OCI-LY1 (cell line): ENCODE results near the gene ALCAM.

ENCODE experiments used
- H2AFZ ChIP-seq: fragments of 200-600 bp; sonication (generic), shearing (Covaris generic); 2 replicates; pipeline ENCODE4 v1.6.0; 2014; ENCODE audit warnings: antibody characterized with exemption, mild to moderate bottlenecking, low read length
- H3F3A ChIP-seq: fragments of 200-600 bp; sonication (generic), shearing (Covaris generic); 2 replicates; pipeline ENCODE4 v1.6.0; 2014; ENCODE audit warnings: mild to moderate bottlenecking, antibody characterized with exemption, low read length, moderate library complexity; ENCODE audit not compliant: insufficient read depth
- H3K27ac ChIP-seq: fragments of 200-600 bp; sonication (generic); 2 replicates; pipeline ENCODE4 v1.5.1; 2014; ENCODE audit warnings: low read length, mixed run types, mild to moderate bottlenecking, low read depth; ENCODE audit not compliant: poor library complexity, severe bottlenecking
- H3K27me3 ChIP-seq: fragments of 200-600 bp; sonication (generic); 2 replicates; pipeline ENCODE4 v1.6.0; 2014; ENCODE audit warnings: antibody characterized with exemption, mild to moderate bottlenecking, low read length, moderate library complexity; ENCODE audit not compliant: insufficient read depth
- H3K36me3 ChIP-seq: fragments of 200-600 bp; sonication (generic); 2 replicates; pipeline ENCODE4 v1.6.1; 2014; ENCODE audit warnings: mild to moderate bottlenecking, antibody characterized with exemption, low read length, moderate library complexity, mixed read lengths; ENCODE audit not compliant: insufficient read depth
- H3K4me1 ChIP-seq: fragments of 200-600 bp; sonication (generic); 2 replicates; pipeline ENCODE4 v1.5.1; 2014; ENCODE audit warnings: mild to moderate bottlenecking, low read length, moderate library complexity; ENCODE audit not compliant: insufficient read depth, severe bottlenecking
- H3K4me2 ChIP-seq: fragments of 200-600 bp; sonication (generic), shearing (Covaris generic); 2 replicates; pipeline ENCODE4 v1.6.1; 2014; ENCODE audit warnings: low read length
- H3K4me3 ChIP-seq: fragments of 200-600 bp; sonication (generic); 2 replicates; pipeline ENCODE4 v1.5.1; 2014; ENCODE audit warnings: low read length, low read depth, mild to moderate bottlenecking, mixed read lengths; ENCODE audit not compliant: poor library complexity, severe bottlenecking
- H3K79me2 ChIP-seq: fragments of 200-600 bp; shearing (Covaris generic); 2 replicates; pipeline ENCODE4 v1.6.1; 2016; ENCODE audit warnings: mixed run types, low read length, mixed read lengths; ENCODE audit not compliant: insufficient read depth
- H3K9ac ChIP-seq: fragments of 200-600 bp; sonication (generic), shearing (Covaris generic); 2 replicates; pipeline ENCODE4 v1.6.1; 2014; ENCODE audit warnings: mild to moderate bottlenecking, low read length, mixed read lengths
- H3K9me2 ChIP-seq: fragments of 200-600 bp; sonication (generic), shearing (Covaris generic); 2 replicates; pipeline ENCODE4 v1.6.1; 2014; ENCODE audit warnings: low read depth, mild to moderate bottlenecking, low read length, mixed read lengths
- H3K9me3 ChIP-seq: fragments of 200-600 bp; shearing (Covaris generic); 2 replicates; pipeline ENCODE4 v1.6.1; 2014; ENCODE audit warnings: low read length, mixed read lengths
- H4K20me1 ChIP-seq: fragments of 200-600 bp; sonication (generic), shearing (Covaris generic); 2 replicates; pipeline ENCODE4 v1.6.0; 2016; ENCODE audit warnings: mild to moderate bottlenecking, low read length; ENCODE audit not compliant: insufficient read depth
- CTCF ChIP-seq: fragments of 200-600 bp; sonication (generic), shearing (Covaris generic); IDR thresholded peaks from 2 replicates; pipeline ENCODE4 v1.5.1; 2017; ENCODE audit warnings: mild to moderate bottlenecking, antibody characterized with exemption, low read length, moderate library complexity, mixed read lengths
- EZH2 ChIP-seq: fragments of 200-600 bp; sonication (generic), shearing (Covaris generic); IDR thresholded peaks from 2 replicates; pipeline ENCODE4 v1.8.0; 2017; ENCODE audit warnings: borderline replicate concordance, mixed run types, mild to moderate bottlenecking, antibody characterized with exemption, low read length, moderate library complexity, mixed read lengths

The ALCAM gene

GRCh38 chr3:105368566-105369499 is 2.1 kb downstream of the ALCAM start:
- TF ChIP-seq CTCF (no peak), EZH2 (no peak)
- Histone ChIP-seq H3K79me2 (peaks cover 40% of the 10 kb centered on the region), H3K27me3 (no peaks in the 10 kb centered on the region), H3K4me3 (peak overlapping the region; percentile 78), H3K9me2 (no peaks in the 10 kb centered on the region), H3K27ac (peak overlapping the region; percentile 99), H3K9me3 (no peaks in the 10 kb centered on the region), H3K4me2 (peak overlapping the region; percentile 96), H2AFZ (no peak overlapping the region), H3K4me1 (peaks cover 31% of the 10 kb centered on the region), H4K20me1 (no peaks in the 10 kb centered on the region), H3K9ac (peak overlapping the region; percentile 92), H3K36me3 (peaks cover 8% of the 10 kb centered on the region; the same call in 1 of the 2 replicates), H3F3A (peaks cover 4% of the 10 kb centered on the region; the same call in 1 of the 2 replicates)

- Histone ChIP-seq H3K9me3 (no peaks in the 10 kb centered on the region), H3K27ac (peak overlapping the region; percentile 99), H3K9ac (peak overlapping the region; percentile 92), H3K36me3 (peaks cover 10% of the 10 kb centered on the region), H3K27me3 (no peaks in the 10 kb centered on the region), H3K9me2 (no peaks in the 10 kb centered on the region), H3K4me3 (peak overlapping the region; percentile 78), H3K4me2 (peak overlapping the region; percentile 96), H3K4me1 (peaks cover 31% of the 10 kb centered on the region), H4K20me1 (no peaks in the 10 kb centered on the region), H3F3A (peaks cover 4% of the 10 kb centered on the region; the same call in 1 of the 2 replicates), H2AFZ (no peak overlapping the region), H3K79me2 (peaks cover 47% of the 10 kb centered on the region)
- TF ChIP-seq CTCF = peak; percentile 89
- no peak for TF ChIP-seq EZH2
Observed at GRCh38 chr3:105369500-105370371, 3.0 kb downstream of the ALCAM start.

GRCh38 chr3:105373383-105373782 is 6.7 kb downstream of the ALCAM start:
- no peak overlapping the region for H2AFZ ChIP-seq
- no peaks in the 10 kb centered on the region for H3K9me2 ChIP-seq
- peaks cover 25% of the 10 kb centered on the region for H3K4me1 ChIP-seq
- H4K20me1 ChIP-seq = no peaks in the 10 kb centered on the region
- no peak overlapping the region for H3K9ac ChIP-seq
- no peak for TF ChIP-seq CTCF
- TF ChIP-seq EZH2 = no peak
- H3K4me2 ChIP-seq = no peak overlapping the region
- no peaks in the 10 kb centered on the region for H3K27me3 ChIP-seq
- H3K79me2 ChIP-seq = peaks cover 84% of the 10 kb centered on the region
- H3F3A ChIP-seq = peaks cover 1% of the 10 kb centered on the region; the same call in 1 of the 2 replicates
- no peak overlapping the region for H3K4me3 ChIP-seq
- no peak overlapping the region for H3K27ac ChIP-seq
- peaks cover 25% of the 10 kb centered on the region for H3K36me3 ChIP-seq
- no peaks in the 10 kb centered on the region for H3K9me3 ChIP-seq
